ENCODE measurements around the gene STRN3. TPM values are rescaled to one million over a fixed set of nuclear protein-coding genes. Genes with fewer than 3 reads are reported as not detected.
"Not testable (repeated sequence)": the region's sequence is repeated elsewhere in the genome, so short reads cannot be mapped to it uniquely, and the experiment has no call there.

The STRN3 gene
- total RNA-seq, 4 donors from 2014 or later, result 28.3 to 48.8 (median 38.1) TPM

DNA sequence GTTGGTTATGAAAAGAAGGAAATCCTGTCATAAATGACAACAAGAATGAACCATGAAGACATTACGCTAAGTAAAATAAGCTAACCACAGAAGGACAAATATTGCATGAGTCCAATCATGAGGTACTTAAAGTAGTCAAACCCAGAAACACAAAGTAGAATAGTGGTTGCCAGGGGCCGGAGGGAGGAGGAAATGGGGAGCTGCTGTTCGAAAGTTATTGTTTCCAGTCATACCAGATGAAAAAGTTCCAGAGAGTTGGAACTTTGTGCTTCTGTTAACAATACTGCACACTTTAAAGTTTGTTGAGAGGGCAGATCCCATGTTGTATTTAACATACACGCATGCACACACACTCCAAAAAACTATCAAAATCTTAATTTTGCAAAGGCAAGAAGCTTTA, 82.5 kb downstream of the STRN3 start:
- TF ChIP-seq, protein P1, sequence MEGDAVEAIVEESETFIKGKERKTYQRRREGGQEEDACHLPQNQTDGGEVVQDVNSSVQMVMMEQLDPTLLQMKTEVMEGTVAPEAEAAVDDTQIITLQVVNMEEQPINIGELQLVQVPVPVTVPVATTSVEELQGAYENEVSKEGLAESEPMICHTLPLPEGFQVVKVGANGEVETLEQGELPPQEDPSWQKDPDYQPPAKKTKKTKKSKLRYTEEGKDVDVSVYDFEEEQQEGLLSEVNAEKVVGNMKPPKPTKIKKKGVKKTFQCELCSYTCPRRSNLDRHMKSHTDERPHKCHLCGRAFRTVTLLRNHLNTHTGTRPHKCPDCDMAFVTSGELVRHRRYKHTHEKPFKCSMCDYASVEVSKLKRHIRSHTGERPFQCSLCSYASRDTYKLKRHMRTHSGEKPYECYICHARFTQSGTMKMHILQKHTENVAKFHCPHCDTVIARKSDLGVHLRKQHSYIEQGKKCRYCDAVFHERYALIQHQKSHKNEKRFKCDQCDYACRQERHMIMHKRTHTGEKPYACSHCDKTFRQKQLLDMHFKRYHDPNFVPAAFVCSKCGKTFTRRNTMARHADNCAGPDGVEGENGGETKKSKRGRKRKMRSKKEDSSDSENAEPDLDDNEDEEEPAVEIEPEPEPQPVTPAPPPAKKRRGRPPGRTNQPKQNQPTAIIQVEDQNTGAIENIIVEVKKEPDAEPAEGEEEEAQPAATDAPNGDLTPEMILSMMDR (IDR thresholded peaks at IDR 0.05), result no peak
- no peak for TF ChIP-seq POLR2A (IDR thresholded peaks at IDR 0.05)
- DNase-seq (ENCODE audit: low spot score in 2 of 2), result no peak
- 79 to 95% methylated on average over 4 of the region's 4 CpGs for WGBS, 2 donors
- H3K4me3 ChIP-seq (ENCODE audit: low read depth, poor library complexity, severe bottlenecking), result no peak overlapping the region
- intact Hi-C loops (cut with DNase I; ENCODE audit: low total_unique reads), result no loop called here

GRCh38 chr14:30940886-30941285, 85.3 kb downstream of the STRN3 start:
- no peak for DNase-seq (ENCODE audit: low spot score in 2 of 2)
- intact Hi-C loops (cut with DNase I; ENCODE audit: low total_unique reads), result no loop called here
- H3K4me3 ChIP-seq (ENCODE audit: low read depth, poor library complexity, severe bottlenecking), result no peak overlapping the region
- WGBS, 2 donors, result 100% methylated on average over 4 of the region's 4 CpGs
- no peak for TF ChIP-seq POLR2A (IDR thresholded peaks at IDR 0.05)
- TF ChIP-seq, protein P1 (IDR thresholded peaks at IDR 0.05), result no peak

- WGBS, 2 donors, result 90 to 96% methylated on average over 2 of the region's 2 CpGs
- TF ChIP-seq POLR2A (IDR thresholded peaks at IDR 0.05), result no peak
- TF ChIP-seq, protein P1 (IDR thresholded peaks at IDR 0.05), result no peak
- no peak overlapping the region for H3K4me3 ChIP-seq (ENCODE audit: low read depth, poor library complexity, severe bottlenecking)
- intact Hi-C loops (cut with DNase I; ENCODE audit: low total_unique reads), result no loop called here
- DNase-seq (ENCODE audit: low spot score in 2 of 2), result no peak
Measured at GRCh38 chr14:30938617-30939016, 87.6 kb downstream of the STRN3 start.

DNA sequence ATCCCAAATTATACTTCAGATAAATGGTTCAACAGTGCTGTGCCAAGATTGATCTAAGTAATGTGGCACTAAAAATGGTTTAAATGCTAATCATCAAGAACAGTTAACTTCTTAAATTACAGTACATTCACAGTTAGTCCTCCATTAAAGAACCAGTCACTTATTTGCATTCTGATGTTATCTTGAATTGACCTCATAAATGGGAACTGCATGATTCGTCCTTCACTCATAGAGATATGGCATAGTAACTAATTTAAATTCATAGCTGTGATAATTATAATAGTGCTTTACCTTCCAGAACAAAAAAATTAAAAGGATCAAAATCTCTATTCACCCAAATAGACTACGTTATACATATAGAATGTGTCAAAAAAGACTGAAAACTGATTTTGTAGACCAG, 90.7 kb downstream of the STRN3 start:
- DNase-seq (ENCODE audit: low spot score in 2 of 2), result no peak
- WGBS, 2 donors, result 75 to 84% methylated on average over 2 of the region's 2 CpGs
- intact Hi-C loops (cut with DNase I; ENCODE audit: low total_unique reads), result no loop called here
- H3K4me3 ChIP-seq (ENCODE audit: low read depth, poor library complexity, severe bottlenecking), result no peak overlapping the region
- TF ChIP-seq POLR2A (IDR thresholded peaks at IDR 0.05), result no peak

DNA sequence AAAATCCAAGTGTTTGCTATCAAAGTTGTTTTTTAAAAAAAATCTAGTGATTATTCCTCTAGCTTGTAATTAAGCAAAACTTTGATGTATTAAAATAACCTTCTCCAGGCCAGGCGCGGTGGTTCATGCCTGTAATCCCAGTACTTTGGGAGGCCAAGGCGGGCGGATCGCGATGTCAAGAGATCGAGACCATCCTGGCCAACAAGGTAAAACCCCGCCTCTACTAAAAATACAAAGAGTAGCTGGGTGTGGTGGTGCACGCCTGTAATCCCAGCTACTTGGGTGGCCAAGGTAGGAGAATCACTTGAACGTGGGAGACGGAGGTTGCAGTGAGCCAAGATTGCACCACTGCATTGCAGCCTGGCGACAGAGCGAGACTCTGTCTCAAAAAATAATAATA, 92.2 kb downstream of the STRN3 start:
- H3K4me3 ChIP-seq (ENCODE audit: low read depth, poor library complexity, severe bottlenecking); DNase-seq (ENCODE audit: low spot score in 2 of 2); intact Hi-C loops (cut with DNase I; ENCODE audit: low total_unique reads): not testable (repeated sequence)
- 95 to 98% methylated on average over 13 of the region's 13 CpGs for WGBS, 2 donors

- DNase-seq (ENCODE audit: low spot score in 2 of 2), result no peak
- intact Hi-C loops (cut with DNase I; ENCODE audit: low total_unique reads), result no loop called here
- no peak overlapping the region for H3K4me3 ChIP-seq (ENCODE audit: low read depth, poor library complexity, severe bottlenecking)
- TF ChIP-seq POLR2A (IDR thresholded peaks at IDR 0.05), result no peak
- TF ChIP-seq, protein P1 (IDR thresholded peaks at IDR 0.05), result no peak
Measured at GRCh38 chr14:30928462-30928861, 97.7 kb downstream of the STRN3 start.

DNA sequence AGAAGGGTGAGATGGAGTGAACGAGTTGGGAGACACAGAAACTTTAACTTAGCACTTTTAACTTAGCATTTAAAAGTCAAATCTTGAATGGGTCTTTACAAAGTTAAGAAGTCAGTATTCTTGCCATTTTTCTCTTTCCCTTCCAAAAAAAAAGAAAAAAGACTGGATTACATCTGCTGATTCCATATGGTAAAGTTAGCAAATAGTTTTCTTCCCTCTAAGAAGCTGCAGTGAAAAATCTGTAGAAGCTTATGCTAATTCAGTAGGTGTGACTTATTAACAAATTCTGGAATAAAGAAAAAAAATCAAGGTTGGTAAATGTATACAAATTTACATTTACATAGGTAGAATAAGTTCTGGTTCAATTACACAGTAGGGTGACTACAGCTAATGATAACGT, 100.9 kb downstream of the STRN3 start:
- DNase-seq (ENCODE audit: low spot score in 2 of 2), result no peak
- intact Hi-C loops (cut with DNase I; ENCODE audit: low total_unique reads), result no loop called here
- no peak overlapping the region for H3K4me3 ChIP-seq (ENCODE audit: low read depth, poor library complexity, severe bottlenecking)
- 88 to 92% methylated on average over 2 of the region's 2 CpGs for WGBS, 2 donors
- TF ChIP-seq POLR2A (IDR thresholded peaks at IDR 0.05), result no peak
- TF ChIP-seq, protein P1 (IDR thresholded peaks at IDR 0.05), result no peak
